ENCODE measurements around the gene CIART.

DNA sequence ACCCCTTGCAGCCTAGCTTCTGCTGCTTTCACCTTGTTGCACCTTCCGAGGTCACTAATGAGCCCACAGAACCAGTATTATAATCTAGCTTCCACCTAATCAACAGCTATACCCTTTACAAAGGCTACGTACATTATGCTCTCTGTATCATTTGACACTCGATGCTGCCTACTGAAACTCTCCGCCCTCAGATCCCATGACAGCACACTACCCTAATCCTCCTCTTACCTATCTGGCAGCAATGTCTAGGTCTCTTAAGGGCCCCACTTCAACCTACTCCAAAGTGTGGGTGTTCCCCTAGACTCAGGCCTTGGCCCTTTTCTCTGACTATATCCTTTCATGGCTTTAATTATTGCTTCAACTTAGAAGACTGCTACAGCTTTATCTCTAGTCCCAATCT, 6.5 kb downstream of the CIART start:
- TF ChIP-seq REST (IDR thresholded peaks at IDR 0.05; ENCODE audit: low read depth) (no peak), FOXM1 (IDR thresholded peaks at IDR 0.05; ENCODE audit: borderline replicate concordance, low read depth) (no peak), MAX (IDR thresholded peaks at IDR 0.05) (no peak), TAF1 (IDR thresholded peaks at IDR 0.05; ENCODE audit: low read depth) (no peak), YY1 (IDR thresholded peaks at IDR 0.05; ENCODE audit: low read depth) (no peak)

Measured in Ishikawa (cell line).